Activated naive CD8-positive, alpha-beta T cell treated with anti-CD3 and anti-CD28 coated beads, Interleukin-2, amount 50 U/mL, for 24 hours (primary cell): ENCODE data around the gene ACO2.
"Not testable (repeated sequence)": the region's sequence is repeated elsewhere in the genome, so short reads cannot be mapped to it uniquely, and the experiment has no call there.

ENCODE experiments used
- ATAC-seq: fragments of 150-1000 bp; cut with Tn5 transposase; one replicate; pipeline ENCODE4 v1.10.0; 2021
- DNase-seq: peaks from one replicate; pipeline ENCODE4 v3.0.0; 2021
- H3K27ac Mint-ChIP-seq: one replicate; pipeline ENCODE4 v1.8.0; 2021; ENCODE audit warnings: mild to moderate bottlenecking, mixed read lengths
- H3K27me3 Mint-ChIP-seq: one replicate; pipeline ENCODE4 v1.8.0; 2021; ENCODE audit warnings: mixed read lengths
- H3K36me3 Mint-ChIP-seq: one replicate; pipeline ENCODE4 v1.8.0; 2021; ENCODE audit warnings: low read depth, mixed read lengths
- H3K4me1 Mint-ChIP-seq: one replicate; pipeline ENCODE4 v1.8.0; 2021; ENCODE audit warnings: mixed read lengths
- H3K4me3 Mint-ChIP-seq: one replicate; pipeline ENCODE4 v1.8.0; 2021; ENCODE audit warnings: mild to moderate bottlenecking, moderate library complexity, mixed read lengths
- H3K9me3 Mint-ChIP-seq: one replicate; pipeline ENCODE4 v1.8.0; 2021; ENCODE audit warnings: mixed read lengths

Gene ACO2

DNA sequence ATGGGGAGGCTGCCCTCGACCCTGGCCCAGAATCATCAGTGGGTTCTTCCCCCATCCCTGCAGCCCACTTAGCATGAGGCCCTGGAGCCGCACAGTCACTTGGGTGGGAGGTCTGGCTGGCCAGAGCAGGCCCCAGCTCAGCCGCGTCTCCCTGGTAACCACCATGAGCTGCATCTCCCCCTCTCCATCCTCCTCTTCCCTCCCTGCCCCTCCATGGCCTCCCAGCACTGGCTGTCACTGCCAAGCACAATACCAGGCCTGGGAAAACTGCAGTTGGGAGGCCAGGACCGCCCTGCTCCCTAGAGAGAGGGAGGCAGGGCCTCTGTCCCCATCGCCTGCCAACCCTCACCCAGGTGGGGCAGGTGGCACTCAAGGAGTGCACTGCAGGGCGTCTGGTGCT is 99.9 kb downstream of the ACO2 start:
- DNase-seq (no peak), ATAC-seq (no peak)
- H3K9me3 Mint-ChIP-seq, result no peaks in the 10 kb centered on the region
- no peak overlapping the region for H3K27ac Mint-ChIP-seq
- peaks cover 3% of the 10 kb centered on the region for H3K27me3 Mint-ChIP-seq
- H3K4me3 Mint-ChIP-seq, result no peak overlapping the region
- H3K36me3 Mint-ChIP-seq, result no peaks in the 10 kb centered on the region
- peaks cover 4% of the 10 kb centered on the region for H3K4me1 Mint-ChIP-seq

GRCh38 chr22:41570221-41570620 is 101.3 kb downstream of the ACO2 start:
- DNase-seq, result no peak
- Mint-ChIP-seq H3K4me1 (peaks cover 4% of the 10 kb centered on the region), H3K36me3 (no peaks in the 10 kb centered on the region), H3K9me3 (no peaks in the 10 kb centered on the region), H3K4me3 (no peak overlapping the region), H3K27ac (no peak overlapping the region), H3K27me3 (peaks cover 3% of the 10 kb centered on the region)
- ATAC-seq, result no peak

GRCh38 chr22:41571786-41572185 is 102.9 kb downstream of the ACO2 start:
- DNase-seq (no peak), ATAC-seq (no peak)
- no peak overlapping the region for H3K4me3 Mint-ChIP-seq
- no peak overlapping the region for H3K27ac Mint-ChIP-seq
- no peaks in the 10 kb centered on the region for H3K9me3 Mint-ChIP-seq
- H3K27me3 Mint-ChIP-seq, result peaks cover 3% of the 10 kb centered on the region
- H3K36me3 Mint-ChIP-seq, result peaks cover 2% of the 10 kb centered on the region
- H3K4me1 Mint-ChIP-seq, result no peaks in the 10 kb centered on the region

DNA sequence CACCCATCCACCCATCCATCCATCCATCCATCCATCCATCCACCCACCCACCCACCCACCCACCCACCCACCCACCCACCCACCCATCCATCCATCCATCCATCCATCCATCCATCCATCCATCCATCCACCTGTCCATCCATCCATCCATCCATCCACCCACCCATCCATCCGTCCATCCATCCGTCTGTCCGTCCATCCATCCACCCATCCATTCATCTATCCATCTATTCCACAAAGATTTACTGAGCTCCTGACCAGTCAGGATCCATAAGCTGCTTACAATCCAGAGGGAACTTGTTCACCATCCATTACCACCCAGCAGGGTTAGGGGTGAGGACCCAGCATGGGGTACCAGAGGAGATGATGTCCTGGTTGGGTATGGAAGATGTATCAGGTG is 103.4 kb downstream of the ACO2 start:
- not testable (repeated sequence) for H3K9me3 Mint-ChIP-seq, H3K4me1 Mint-ChIP-seq, H3K4me3 Mint-ChIP-seq, H3K27me3 Mint-ChIP-seq, H3K36me3 Mint-ChIP-seq, H3K27ac Mint-ChIP-seq, ATAC-seq, DNase-seq

DNA sequence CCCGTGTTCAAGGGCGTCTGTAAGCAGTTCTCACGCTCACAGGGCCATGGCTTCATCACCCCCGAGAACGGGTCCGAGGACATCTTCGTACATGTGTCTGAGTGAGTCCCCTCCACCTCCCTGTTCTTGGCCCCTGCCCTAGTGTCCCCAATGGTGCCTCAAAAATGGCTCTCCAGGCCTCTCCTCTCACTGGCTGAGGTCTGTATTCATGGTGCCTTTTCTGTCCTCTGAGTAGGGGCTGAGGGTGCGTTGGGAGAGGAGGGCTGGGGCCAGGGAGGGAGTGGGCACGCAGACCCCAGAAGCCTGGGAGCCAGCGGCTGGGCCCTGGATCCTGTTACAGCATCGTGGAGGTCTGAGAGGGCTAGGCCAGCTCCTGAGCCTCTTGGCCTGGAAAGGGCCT is 104.8 kb downstream of the ACO2 start:
- ATAC-seq, result no peak
- Mint-ChIP-seq H3K27me3 (peaks cover 3% of the 10 kb centered on the region), H3K36me3 (peaks cover 3% of the 10 kb centered on the region), H3K4me3 (no peak overlapping the region), H3K4me1 (no peaks in the 10 kb centered on the region), H3K9me3 (no peaks in the 10 kb centered on the region), H3K27ac (no peak overlapping the region)
- no peak for DNase-seq

DNA sequence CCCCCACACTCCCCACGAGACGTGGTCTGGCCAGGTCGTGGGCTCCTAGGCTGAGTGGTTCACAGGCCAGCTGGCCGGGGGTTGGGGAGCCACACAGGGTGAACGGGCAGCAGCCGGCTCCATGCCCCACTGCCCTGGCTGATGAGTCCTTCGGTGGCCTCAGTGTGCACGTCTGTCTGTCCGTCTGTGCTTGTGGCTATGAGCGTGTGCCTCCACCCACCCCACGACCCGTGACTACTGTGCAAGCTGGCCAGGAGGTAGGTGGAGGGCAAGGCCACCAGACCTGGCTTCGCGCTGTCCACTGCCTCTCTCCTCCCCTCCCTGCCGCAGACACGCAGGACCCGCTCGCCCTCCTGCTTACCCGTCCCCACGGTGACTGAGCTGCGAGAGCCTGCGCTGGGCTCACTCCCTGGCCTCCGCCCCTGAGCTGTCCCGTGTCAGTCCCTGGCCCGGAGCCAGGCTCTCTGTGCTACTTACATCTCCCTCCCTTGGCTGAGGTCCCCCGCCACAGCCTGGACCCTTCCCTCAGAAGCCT is 106.0 kb downstream of the ACO2 start:
- H3K36me3 Mint-ChIP-seq, result peaks cover 3% of the 10 kb centered on the region

GRCh38 chr22:41575533-41575932 is 106.6 kb downstream of the ACO2 start:
- no peaks in the 10 kb centered on the region for H3K27me3 Mint-ChIP-seq

More for the DNA sequence above, 106.0 kb downstream of the ACO2 start:
- no peaks in the 10 kb centered on the region for H3K4me1 Mint-ChIP-seq
- no peaks in the 10 kb centered on the region for H3K27me3 Mint-ChIP-seq
- no peak overlapping the region for H3K27ac Mint-ChIP-seq
- H3K9me3 Mint-ChIP-seq, result no peaks in the 10 kb centered on the region
- no peak overlapping the region for H3K4me3 Mint-ChIP-seq
- ATAC-seq, result no peak
- DNase-seq, result no peak

DNA sequence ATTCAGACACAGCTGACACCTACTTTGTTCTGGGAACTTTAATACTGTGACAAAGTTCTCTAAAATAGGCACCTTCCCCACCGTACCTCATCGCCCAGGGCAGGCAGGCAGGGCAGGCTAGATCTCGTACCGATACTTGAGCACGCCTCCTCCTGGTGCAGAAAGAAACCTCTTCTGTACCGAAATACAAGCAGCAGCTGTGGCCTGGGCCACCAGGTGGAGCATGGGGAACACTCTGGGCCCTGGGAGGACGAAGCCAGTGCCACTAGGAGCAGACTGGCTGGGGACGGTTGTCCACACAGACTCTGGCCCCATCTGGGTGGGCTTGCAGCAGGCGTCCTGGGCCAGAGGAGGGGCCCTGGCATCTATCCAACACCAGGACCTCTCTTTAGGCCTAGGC is 108.0 kb downstream of the ACO2 start:
- no peak overlapping the region for H3K27ac Mint-ChIP-seq
- H3K9me3 Mint-ChIP-seq, result no peaks in the 10 kb centered on the region
- no peaks in the 10 kb centered on the region for H3K4me1 Mint-ChIP-seq
- no peak overlapping the region for H3K4me3 Mint-ChIP-seq
- no peaks in the 10 kb centered on the region for H3K27me3 Mint-ChIP-seq
- ATAC-seq (peak; percentile 65), DNase-seq (peak; percentile 41)
- peaks cover 3% of the 10 kb centered on the region for H3K36me3 Mint-ChIP-seq

More at GRCh38 chr22:41575533-41575932, 106.6 kb downstream of the ACO2 start:
- H3K9me3 Mint-ChIP-seq, result no peaks in the 10 kb centered on the region
- no peak overlapping the region for H3K27ac Mint-ChIP-seq
- DNase-seq (no peak), ATAC-seq (no peak)
- no peak overlapping the region for H3K4me3 Mint-ChIP-seq
- H3K36me3 Mint-ChIP-seq, result peaks cover 3% of the 10 kb centered on the region
- no peaks in the 10 kb centered on the region for H3K4me1 Mint-ChIP-seq

DNA sequence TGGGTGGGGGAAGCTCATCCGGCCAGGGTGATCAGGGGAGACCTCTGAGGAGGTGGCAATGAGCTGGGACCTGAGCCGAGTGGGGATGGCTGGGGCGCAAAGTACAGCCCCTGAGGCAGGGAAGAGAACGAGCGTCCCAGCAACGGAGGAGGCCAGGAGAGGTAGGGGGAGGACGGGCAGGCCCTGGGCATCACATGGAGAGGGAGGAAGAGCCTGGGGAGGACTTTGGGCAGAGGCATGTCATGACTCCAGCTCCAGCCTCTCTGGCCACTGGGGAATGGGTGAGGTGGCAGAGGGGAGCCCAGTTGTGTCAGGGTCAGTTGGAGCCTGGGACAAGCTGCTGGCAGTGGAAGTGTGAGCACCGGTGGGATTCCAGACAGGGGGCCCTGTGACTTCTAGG is 109.2 kb downstream of the ACO2 start:
- Mint-ChIP-seq H3K27me3 (no peaks in the 10 kb centered on the region), H3K27ac (no peak overlapping the region), H3K4me1 (no peaks in the 10 kb centered on the region), H3K36me3 (peaks cover 6% of the 10 kb centered on the region), H3K4me3 (no peak overlapping the region), H3K9me3 (no peaks in the 10 kb centered on the region)
- ATAC-seq (no peak), DNase-seq (no peak)
